Measurements from ENCODE around the gene ROBO1. TPM values are rescaled to one million over a fixed set of nuclear protein-coding genes. Genes with fewer than 3 reads are reported as not detected.

Gene ROBO1
- total RNA-seq, 1 donor from 2014 or later: 73.8 TPM

DNA sequence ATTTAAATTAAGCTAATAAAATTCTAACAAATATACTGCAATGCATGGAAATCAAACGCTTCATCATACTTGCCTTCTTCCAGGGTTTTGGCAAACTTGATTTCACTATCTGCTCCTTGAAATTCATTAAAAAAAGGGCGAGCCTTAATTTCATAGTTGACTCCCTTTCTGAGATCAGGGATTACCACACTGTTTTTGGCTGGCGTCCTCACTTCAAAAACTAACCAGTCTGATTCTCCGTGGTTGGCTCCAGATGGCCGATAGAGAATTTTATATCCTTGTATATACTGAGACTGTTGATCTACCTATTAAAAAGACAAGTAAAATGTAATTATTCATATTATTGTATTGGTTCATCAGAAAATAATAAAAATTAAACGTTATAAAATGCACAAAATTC, 1106.8 kb downstream of the ROBO1 start:
- H3K4me1 Mint-ChIP-seq (ENCODE audit: unreplicated experiment): peaks cover 2% of the 10 kb centered on the region

DNA sequence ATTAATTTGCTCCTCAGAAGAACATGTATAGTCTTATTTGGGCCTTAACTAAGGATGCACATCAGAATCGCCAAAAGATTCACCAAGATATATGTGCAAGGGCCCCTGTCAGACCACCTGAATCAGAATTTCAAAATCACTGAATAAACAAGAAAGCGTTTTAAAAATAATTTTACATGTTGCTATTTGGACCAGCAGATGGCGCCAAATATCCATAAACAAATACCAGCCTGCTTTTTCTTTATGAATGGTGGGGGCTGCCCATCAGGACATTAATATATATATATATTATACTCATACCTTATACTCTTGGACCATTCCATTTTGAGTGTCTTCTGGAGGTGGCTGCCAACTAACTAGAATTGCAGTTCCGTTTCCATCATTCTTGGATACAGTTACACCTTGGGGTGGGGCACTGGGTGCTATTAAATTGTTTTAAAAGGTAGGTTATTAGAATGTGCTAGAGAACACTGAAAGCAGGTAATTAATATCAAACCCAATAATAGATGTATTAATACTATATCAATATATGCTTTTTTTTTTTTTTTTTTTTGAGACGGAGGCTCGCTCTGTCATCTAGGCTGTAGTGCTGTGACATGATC, 1108.3 kb downstream of the ROBO1 start:
- Mint-ChIP-seq H3K4me3 (ENCODE audit: unreplicated experiment) (no peak overlapping the region), H3K27ac (ENCODE audit: unreplicated experiment) (no peak overlapping the region), H3K36me3 (ENCODE audit: unreplicated experiment) (peaks cover 11% of the 10 kb centered on the region), H3K27me3 (ENCODE audit: unreplicated experiment) (no peaks in the 10 kb centered on the region), H3K4me1 (ENCODE audit: unreplicated experiment) (no peaks in the 10 kb centered on the region), H3K9me3 (ENCODE audit: unreplicated experiment) (no peaks in the 10 kb centered on the region)
- DNase-seq (ENCODE audit: extremely low spot score, unreplicated experiment): no peak
- TF ChIP-seq, protein P1, sequence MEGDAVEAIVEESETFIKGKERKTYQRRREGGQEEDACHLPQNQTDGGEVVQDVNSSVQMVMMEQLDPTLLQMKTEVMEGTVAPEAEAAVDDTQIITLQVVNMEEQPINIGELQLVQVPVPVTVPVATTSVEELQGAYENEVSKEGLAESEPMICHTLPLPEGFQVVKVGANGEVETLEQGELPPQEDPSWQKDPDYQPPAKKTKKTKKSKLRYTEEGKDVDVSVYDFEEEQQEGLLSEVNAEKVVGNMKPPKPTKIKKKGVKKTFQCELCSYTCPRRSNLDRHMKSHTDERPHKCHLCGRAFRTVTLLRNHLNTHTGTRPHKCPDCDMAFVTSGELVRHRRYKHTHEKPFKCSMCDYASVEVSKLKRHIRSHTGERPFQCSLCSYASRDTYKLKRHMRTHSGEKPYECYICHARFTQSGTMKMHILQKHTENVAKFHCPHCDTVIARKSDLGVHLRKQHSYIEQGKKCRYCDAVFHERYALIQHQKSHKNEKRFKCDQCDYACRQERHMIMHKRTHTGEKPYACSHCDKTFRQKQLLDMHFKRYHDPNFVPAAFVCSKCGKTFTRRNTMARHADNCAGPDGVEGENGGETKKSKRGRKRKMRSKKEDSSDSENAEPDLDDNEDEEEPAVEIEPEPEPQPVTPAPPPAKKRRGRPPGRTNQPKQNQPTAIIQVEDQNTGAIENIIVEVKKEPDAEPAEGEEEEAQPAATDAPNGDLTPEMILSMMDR (IDR thresholded peaks at IDR 0.05): peak; percentile 80

More for the DNA sequence above, 1106.8 kb downstream of the ROBO1 start:
- H3K36me3 Mint-ChIP-seq (ENCODE audit: unreplicated experiment): peaks cover 7% of the 10 kb centered on the region
- H3K27ac Mint-ChIP-seq (ENCODE audit: unreplicated experiment): no peak overlapping the region
- H3K9me3 Mint-ChIP-seq (ENCODE audit: unreplicated experiment): no peaks in the 10 kb centered on the region
- DNase-seq (ENCODE audit: extremely low spot score, unreplicated experiment): no peak
- TF ChIP-seq, protein P1 (IDR thresholded peaks at IDR 0.05): no peak
- H3K27me3 Mint-ChIP-seq (ENCODE audit: unreplicated experiment): no peaks in the 10 kb centered on the region
- no peak overlapping the region for H3K4me3 Mint-ChIP-seq (ENCODE audit: unreplicated experiment)

DNA sequence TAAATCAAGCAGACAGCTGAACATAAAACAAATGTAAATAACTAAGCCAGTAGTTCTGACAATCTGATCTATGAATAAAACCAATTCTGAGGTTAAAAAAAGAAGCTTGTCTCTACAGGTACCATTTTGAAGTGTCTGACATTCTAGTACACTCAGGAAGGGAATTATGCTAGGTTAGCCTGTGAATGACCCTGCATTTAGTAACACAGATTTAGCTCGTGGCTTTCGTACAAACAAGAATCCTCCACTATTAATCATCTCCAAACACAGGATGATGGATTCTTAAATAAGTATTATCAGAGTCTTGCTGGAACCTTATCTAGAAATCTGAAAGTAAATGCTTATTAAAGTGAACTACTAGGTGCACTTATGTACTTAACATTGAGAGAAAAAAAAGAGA, 1120.1 kb downstream of the ROBO1 start:
- Mint-ChIP-seq H3K9me3 (ENCODE audit: unreplicated experiment) (no peaks in the 10 kb centered on the region), H3K27ac (ENCODE audit: unreplicated experiment) (no peak overlapping the region), H3K4me1 (ENCODE audit: unreplicated experiment) (no peaks in the 10 kb centered on the region), H3K4me3 (ENCODE audit: unreplicated experiment) (no peak overlapping the region), H3K36me3 (ENCODE audit: unreplicated experiment) (peaks cover 8% of the 10 kb centered on the region), H3K27me3 (ENCODE audit: unreplicated experiment) (no peaks in the 10 kb centered on the region)
- TF ChIP-seq, protein P1 (IDR thresholded peaks at IDR 0.05): no peak
- no peak for DNase-seq (ENCODE audit: extremely low spot score, unreplicated experiment)

DNA sequence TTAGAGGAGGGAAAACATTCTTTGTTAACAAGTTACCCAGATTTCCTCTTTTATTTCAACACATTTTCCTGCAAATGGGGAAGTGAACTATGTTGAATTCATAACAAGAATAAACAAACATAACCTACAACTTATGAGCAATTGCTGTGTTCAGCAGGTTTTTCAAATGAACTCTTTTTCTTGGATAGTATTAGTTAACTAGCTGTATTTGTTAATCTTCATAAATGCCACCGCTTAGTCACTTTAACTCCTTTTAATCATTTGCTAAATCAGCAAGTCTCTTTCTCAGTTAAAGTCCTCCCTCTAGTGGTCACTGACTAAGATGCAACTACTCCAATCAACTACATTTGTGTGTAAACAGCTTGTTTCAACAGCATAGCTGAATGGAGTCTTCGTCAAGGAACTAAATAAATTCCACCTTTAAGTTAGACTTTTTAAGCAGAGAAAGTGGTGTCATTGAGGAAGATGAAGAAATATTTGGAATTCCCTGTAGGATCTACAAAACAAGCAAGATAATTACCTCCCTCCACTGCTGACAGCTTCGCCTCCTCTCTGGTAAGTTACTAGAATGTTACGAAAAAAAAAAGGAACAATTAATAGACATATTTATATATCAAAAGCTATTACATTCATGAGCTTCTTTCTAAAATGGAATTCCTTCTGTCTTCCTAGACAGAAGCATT, 1122.0 kb downstream of the ROBO1 start:
- H3K4me3 Mint-ChIP-seq (ENCODE audit: unreplicated experiment): no peak overlapping the region
- TF ChIP-seq, protein P1 (IDR thresholded peaks at IDR 0.05): peak; percentile 89
- no peaks in the 10 kb centered on the region for H3K9me3 Mint-ChIP-seq (ENCODE audit: unreplicated experiment)
- peaks cover 2% of the 10 kb centered on the region for H3K36me3 Mint-ChIP-seq (ENCODE audit: unreplicated experiment)
- no peak overlapping the region for H3K27ac Mint-ChIP-seq (ENCODE audit: unreplicated experiment)
- no peak for DNase-seq (ENCODE audit: extremely low spot score, unreplicated experiment)
- H3K4me1 Mint-ChIP-seq (ENCODE audit: unreplicated experiment): peaks cover 2% of the 10 kb centered on the region
- H3K27me3 Mint-ChIP-seq (ENCODE audit: unreplicated experiment): no peaks in the 10 kb centered on the region

DNA sequence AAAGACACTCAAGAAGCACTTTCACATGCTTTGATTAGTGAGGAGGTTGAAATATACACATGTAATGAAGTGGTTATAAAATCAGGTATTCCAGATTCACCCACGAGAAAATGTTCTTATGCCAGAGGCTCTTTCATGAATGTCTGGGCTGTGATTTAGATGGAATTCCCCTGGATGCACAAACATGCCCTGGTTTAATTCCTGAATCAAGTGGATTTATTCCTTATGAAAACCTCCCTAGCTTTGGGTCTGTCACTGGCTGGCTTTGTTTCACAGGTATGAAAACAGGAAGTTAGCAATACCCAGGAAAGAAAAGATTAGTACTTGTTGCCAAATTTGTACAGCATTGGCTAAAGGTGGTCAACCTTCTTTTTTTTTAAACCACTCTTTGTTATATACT, 1123.0 kb downstream of the ROBO1 start:
- Mint-ChIP-seq H3K9me3 (ENCODE audit: unreplicated experiment) (no peaks in the 10 kb centered on the region), H3K27me3 (ENCODE audit: unreplicated experiment) (no peaks in the 10 kb centered on the region), H3K4me1 (ENCODE audit: unreplicated experiment) (peaks cover 2% of the 10 kb centered on the region), H3K27ac (ENCODE audit: unreplicated experiment) (no peak overlapping the region), H3K36me3 (ENCODE audit: unreplicated experiment) (peaks cover 3% of the 10 kb centered on the region), H3K4me3 (ENCODE audit: unreplicated experiment) (no peak overlapping the region)
- TF ChIP-seq, protein P1 (IDR thresholded peaks at IDR 0.05): no peak
- no peak for DNase-seq (ENCODE audit: extremely low spot score, unreplicated experiment)

All from osteocyte (in vitro differentiated cells).